GM12801 (cell line): ENCODE data around the gene DLL3.

Experiments used
- CTCF ChIP-seq: IDR thresholded peaks from one replicate; pipeline ENCODE4 v1.5.1; 2011; ENCODE audit warnings: control low read depth; ENCODE audit not compliant: insufficient read length; ENCODE audit errors: extremely low read depth

Gene DLL3

GRCh38 chr19:39514840-39515550 lies 16.2 kb downstream of the DLL3 start, which contains the start of gene SELENOV:
TSS of gene SELENOV (plus strand) at chr19:39515139. CDS start at chr19:39515213, 74 bp downstream.
- TF ChIP-seq CTCF = no peak

- TF ChIP-seq CTCF = no peak
Measured at GRCh38 chr19:39515551-39516191, 16.9 kb downstream of the DLL3 start.

- TF ChIP-seq CTCF = no peak
Measured at GRCh38 chr19:39516270-39516669, 17.5 kb downstream of the DLL3 start.

- no peak for TF ChIP-seq CTCF
Measured at GRCh38 chr19:39517432-39517831, 18.7 kb downstream of the DLL3 start.

- TF ChIP-seq CTCF = no peak
Measured at GRCh38 chr19:39518458-39518857, 19.7 kb downstream of the DLL3 start.

GRCh38 chr19:39518975-39519374 lies 20.2 kb downstream of the DLL3 start:
- TF ChIP-seq CTCF = no peak

GRCh38 chr19:39520541-39521484 lies 22.1 kb downstream of the DLL3 start:
- no peak for TF ChIP-seq CTCF
